GM19467 (cell line): ENCODE data around the gene ARPC5L.
"Not testable (repeated sequence)": the region's sequence is repeated elsewhere in the genome, so short reads cannot be mapped to it uniquely, and the experiment has no call there.

Source experiments
- ATAC-seq: cut with Tn5 transposase; IDR thresholded peaks from one replicate; pipeline ENCODE4 v1.9.1; 2021; ENCODE audit warnings: mild to moderate bottlenecking, moderate library complexity; ENCODE audit not compliant: unreplicated experiment

Gene ARPC5L

GRCh38 chr9:124840300-124840833 is 21.6 kb upstream of the ARPC5L start:
- ATAC-seq = no peak

- no peak for ATAC-seq
Observed at GRCh38 chr9:124841075-124841821, 20.7 kb upstream of the ARPC5L start.

- no peak for ATAC-seq
Observed at GRCh38 chr9:124843456-124844034, 18.4 kb upstream of the ARPC5L start.

- ATAC-seq = no peak
Observed at GRCh38 chr9:124844291-124844690, 17.6 kb upstream of the ARPC5L start.

GRCh38 chr9:124846467-124846866 is 15.5 kb upstream of the ARPC5L start:
- not testable (repeated sequence) for ATAC-seq

- ATAC-seq = no peak
Observed at GRCh38 chr9:124846969-124847368, 15.0 kb upstream of the ARPC5L start.

- no peak for ATAC-seq
Observed at GRCh38 chr9:124849801-124850200, 12.1 kb upstream of the ARPC5L start.

- ATAC-seq = no peak
Observed at GRCh38 chr9:124852121-124852828, 9.7 kb upstream of the ARPC5L start.

- peak; percentile 63 for ATAC-seq
Observed at GRCh38 chr9:124852829-124853531, 8.9 kb upstream of the ARPC5L start, which contains the start of gene WDR38. Gene WDR38, plus strand, starts transcription at chr9:124853460. Its CDS starts 72 bp downstream, at chr9:124853532.

GRCh38 chr9:124853605-124854143 is 8.3 kb upstream of the ARPC5L start:
- no peak for ATAC-seq

- ATAC-seq = no peak
Observed at GRCh38 chr9:124854161-124854560, 7.8 kb upstream of the ARPC5L start.

GRCh38 chr9:124854822-124855221 is 7.1 kb upstream of the ARPC5L start:
- ATAC-seq = no peak

- ATAC-seq = no peak
Observed at GRCh38 chr9:124855566-124855943, 6.4 kb upstream of the ARPC5L start.

- ATAC-seq = no peak
Observed at GRCh38 chr9:124855944-124856765, 5.8 kb upstream of the ARPC5L start.

- no peak for ATAC-seq
Observed at GRCh38 chr9:124857533-124858162, 4.3 kb upstream of the ARPC5L start.

GRCh38 chr9:124858330-124859046 is 3.4 kb upstream of the ARPC5L start:
- ATAC-seq = no peak

GRCh38 chr9:124859803-124860581 is 1.9 kb upstream of the ARPC5L start:
- no peak for ATAC-seq
